K562 (cell line): Measurements from ENCODE around the gene GLT6D1.

Experiments used
- CHD4 ChIP-seq: fragments of 200-600 bp; sonication (generic); IDR thresholded peaks from 3 replicates; pipeline ENCODE4 v1.6.1; 2012; ENCODE audit warnings: low read depth, mild to moderate bottlenecking, mixed read lengths, low read length, inconsistent platforms; ENCODE audit not compliant: insufficient read depth, insufficient replicate concordance, poor library complexity, severe bottlenecking
- LEF1 ChIP-seq: fragments of 450-650 bp; IDR thresholded peaks from 2 replicates; pipeline ENCODE4 v1.6.1; 2016; ENCODE audit warnings: mild to moderate bottlenecking
- MYNN ChIP-seq, 2 experiments: sonication (generic); formaldehyde crosslinking in 1 of 2; IDR thresholded peaks; 2 replicates each; pipeline versions ENCODE4 v1.5.0 to v1.6.1; 2016 to 2020; ENCODE audit warnings: antibody characterized with exemption in 1 of 2, missing genetic modification reagents in 1 of 2
- RBM22 ChIP-seq: fragments of 200-400 bp; formaldehyde crosslinking; IDR thresholded peaks from 2 replicates; pipeline ENCODE4 v1.6.1; 2018; ENCODE audit warnings: low read length, low read depth; ENCODE audit not compliant: poor library complexity, severe bottlenecking
- SMAD2 ChIP-seq: fragments of 150-350 bp; IDR thresholded peaks from 2 replicates; pipeline ENCODE4 v1.6.1; 2014; ENCODE audit warnings: low read depth, mild to moderate bottlenecking, low read length
- ZBTB1 ChIP-seq: sonication (generic); formaldehyde crosslinking; IDR thresholded peaks from 2 replicates; pipeline ENCODE4 v1.8.1; 2023; ENCODE audit warnings: missing genetic modification reagents, low read depth, mild to moderate bottlenecking, borderline replicate concordance
- ZNF121 ChIP-seq: sonication (generic); formaldehyde crosslinking; conservative IDR thresholded peaks from 2 replicates; pipeline ENCODE4 v1.8.0; 2022; ENCODE audit warnings: missing genetic modification reagents
- ZNF282 ChIP-seq: sonication (generic); formaldehyde crosslinking; IDR thresholded peaks from 2 replicates; pipeline ENCODE4 v1.8.1; 2023; ENCODE audit warnings: missing genetic modification reagents
- TF ChIP-seq, protein P1 (sequence below): fragments of 450-650 bp; IDR thresholded peaks from 2 replicates; pipeline ENCODE4 v1.6.1; 2016; ENCODE audit warnings: missing biosample characterization, missing genetic modification characterization
- TF ChIP-seq, protein P2 (sequence below), 3 experiments: IDR thresholded peaks in 2 of 3; conservative IDR thresholded peaks in 1 of 3; 2 replicates each; pipeline ENCODE4 v1.5.1; 2011 to 2012; ENCODE audit warnings: low read length in 3 of 3, mild to moderate bottlenecking in 3 of 3, control low read depth in 2 of 3, improper control_type of control experiment in 1 of 3, inconsistent platforms in 1 of 3, low read depth in 1 of 3, mixed read lengths in 1 of 3, moderate library complexity in 1 of 3; ENCODE audit not compliant: insufficient read depth in 2 of 3

DNA sequence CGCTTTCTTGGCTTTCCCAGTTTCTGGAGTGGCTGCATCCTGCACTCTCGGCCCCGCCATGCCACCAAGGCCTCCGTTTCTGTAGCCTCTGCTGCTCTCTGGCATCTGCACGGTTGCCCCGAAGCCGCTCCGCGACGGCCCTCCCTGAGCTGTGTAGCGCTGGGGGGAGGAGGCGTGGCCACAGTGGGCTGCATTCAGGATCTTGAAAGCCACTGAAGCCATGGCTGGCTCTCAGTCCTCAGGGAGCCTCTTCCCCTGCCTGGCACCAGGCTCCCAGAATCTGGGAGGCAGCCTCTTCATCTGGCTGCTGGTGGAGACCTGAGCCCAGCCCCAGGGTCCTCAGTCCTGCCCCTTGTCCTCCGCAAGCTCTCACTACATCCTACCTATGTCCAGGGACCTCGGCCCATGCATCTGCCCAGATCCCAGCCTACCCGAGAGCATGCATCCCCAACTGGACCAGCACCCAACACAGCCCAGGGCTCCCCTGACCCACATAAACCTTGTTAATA lies 52.7 kb downstream of the GLT6D1 start:
- TF ChIP-seq, protein P1, sequence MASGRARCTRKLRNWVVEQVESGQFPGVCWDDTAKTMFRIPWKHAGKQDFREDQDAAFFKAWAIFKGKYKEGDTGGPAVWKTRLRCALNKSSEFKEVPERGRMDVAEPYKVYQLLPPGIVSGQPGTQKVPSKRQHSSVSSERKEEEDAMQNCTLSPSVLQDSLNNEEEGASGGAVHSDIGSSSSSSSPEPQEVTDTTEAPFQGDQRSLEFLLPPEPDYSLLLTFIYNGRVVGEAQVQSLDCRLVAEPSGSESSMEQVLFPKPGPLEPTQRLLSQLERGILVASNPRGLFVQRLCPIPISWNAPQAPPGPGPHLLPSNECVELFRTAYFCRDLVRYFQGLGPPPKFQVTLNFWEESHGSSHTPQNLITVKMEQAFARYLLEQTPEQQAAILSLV (tag), result no peak
- TF ChIP-seq RBM22, result no peak
- TF ChIP-seq, protein P2, sequence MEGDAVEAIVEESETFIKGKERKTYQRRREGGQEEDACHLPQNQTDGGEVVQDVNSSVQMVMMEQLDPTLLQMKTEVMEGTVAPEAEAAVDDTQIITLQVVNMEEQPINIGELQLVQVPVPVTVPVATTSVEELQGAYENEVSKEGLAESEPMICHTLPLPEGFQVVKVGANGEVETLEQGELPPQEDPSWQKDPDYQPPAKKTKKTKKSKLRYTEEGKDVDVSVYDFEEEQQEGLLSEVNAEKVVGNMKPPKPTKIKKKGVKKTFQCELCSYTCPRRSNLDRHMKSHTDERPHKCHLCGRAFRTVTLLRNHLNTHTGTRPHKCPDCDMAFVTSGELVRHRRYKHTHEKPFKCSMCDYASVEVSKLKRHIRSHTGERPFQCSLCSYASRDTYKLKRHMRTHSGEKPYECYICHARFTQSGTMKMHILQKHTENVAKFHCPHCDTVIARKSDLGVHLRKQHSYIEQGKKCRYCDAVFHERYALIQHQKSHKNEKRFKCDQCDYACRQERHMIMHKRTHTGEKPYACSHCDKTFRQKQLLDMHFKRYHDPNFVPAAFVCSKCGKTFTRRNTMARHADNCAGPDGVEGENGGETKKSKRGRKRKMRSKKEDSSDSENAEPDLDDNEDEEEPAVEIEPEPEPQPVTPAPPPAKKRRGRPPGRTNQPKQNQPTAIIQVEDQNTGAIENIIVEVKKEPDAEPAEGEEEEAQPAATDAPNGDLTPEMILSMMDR (IDR thresholded peaks at IDR 0.05 in 2 of 3, conservative IDR thresholded peaks at IDR 0.05 in 1 of 3; ENCODE audit: insufficient read depth in 2 of 3, low read depth in 1 of 3, low read length in 3 of 3), result no peak
- TF ChIP-seq MYNN (IDR thresholded peaks at IDR 0.05), result no peak
- TF ChIP-seq MYNN (CRISPR knock-in tag; IDR thresholded peaks at IDR 0.05), result no peak
- no peak for TF ChIP-seq ZNF282
- TF ChIP-seq ZBTB1 (CRISPR knock-in tag), result no peak
- TF ChIP-seq ZNF121 (CRISPR knock-in tag), result no peak
- TF ChIP-seq SMAD2, result no peak
- TF ChIP-seq LEF1, result no peak
- TF ChIP-seq CHD4, result no peak
